Measurements from ENCODE around the gene RUNX1.

The RUNX1 gene

DNA sequence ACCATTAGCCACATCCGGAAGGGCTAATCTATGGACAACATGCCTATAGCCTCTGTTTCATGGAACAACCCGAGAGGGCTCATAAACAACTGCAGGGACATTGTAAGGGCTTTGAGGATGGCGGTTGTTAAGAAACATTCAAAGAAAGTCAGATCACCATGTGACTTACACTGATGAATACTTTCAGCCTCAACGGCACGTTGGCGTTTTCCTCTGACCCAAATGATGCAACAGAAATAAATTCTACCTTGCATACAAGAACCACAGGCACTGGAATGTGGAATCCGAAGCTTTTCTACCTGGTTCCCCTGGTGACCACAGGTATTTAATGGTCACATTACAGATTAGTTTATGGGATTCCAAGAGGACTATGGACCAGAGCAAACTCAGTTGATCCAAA, 273.3 kb downstream of the RUNX1 start:
- DNase-seq: no peak

DNA sequence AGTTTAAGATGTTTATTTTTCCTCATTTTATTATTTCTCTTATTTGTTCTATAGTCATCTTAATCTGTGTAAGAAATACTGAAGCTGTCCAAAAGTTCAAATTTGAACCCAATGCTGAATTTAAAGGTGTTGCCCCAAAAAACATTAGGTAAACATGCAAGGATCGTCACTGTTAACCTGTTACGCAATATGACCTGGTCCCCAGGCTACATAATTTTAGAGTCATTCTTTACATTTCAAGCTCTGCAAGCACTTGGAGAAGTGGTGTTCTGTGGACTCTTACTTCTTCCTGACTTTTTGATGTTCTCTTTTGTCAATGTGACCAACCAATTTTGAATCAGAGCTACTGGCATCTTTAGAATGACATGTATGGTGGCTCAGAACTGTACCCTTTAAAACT, 274.4 kb downstream of the RUNX1 start:
- DNase-seq: no peak

DNA sequence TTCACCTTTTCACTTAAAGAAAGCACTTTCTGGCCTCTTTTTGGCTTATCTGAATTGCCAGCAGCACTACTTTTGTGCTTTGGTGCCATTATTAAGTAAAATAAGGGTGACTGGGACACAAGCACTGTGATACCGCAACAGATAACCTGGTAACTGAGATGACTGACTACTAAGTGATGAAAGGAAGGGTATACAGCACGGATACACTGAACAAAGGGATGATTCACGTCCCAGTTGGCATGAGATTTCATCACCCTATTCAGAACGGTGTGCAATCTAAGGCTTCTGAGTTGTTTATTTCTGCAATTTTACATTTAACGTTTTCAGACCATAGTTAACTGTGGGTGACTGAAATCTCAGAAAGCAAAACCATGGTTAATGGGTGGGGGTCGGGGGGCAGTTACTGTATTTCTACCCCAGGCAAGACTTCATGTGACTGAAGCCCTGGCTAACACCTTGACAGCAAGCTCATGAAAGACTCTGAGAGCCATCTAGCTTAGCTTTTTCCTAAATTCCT, 277.5 kb downstream of the RUNX1 start:
- peak; percentile 13 to 17 for DNase-seq

DNA sequence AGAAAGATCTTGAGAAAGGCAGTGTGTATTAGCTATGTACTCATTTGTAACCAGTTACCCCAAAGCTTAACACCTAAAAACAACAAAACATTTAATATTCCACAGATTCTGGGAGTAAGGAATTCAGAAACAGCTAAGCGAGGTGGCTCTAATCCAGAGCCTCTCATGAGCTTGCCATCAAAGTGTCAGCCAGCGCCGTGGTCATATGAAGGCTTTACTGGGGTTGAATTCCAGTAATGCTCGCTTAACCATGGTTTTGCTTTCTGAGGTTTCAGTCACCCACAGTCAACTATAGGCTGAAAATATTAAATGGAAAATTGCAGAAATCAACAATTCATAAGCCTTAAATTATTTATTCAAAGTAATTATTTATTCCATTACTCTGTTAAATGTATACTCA, 278.5 kb downstream of the RUNX1 start:
- DNase-seq: no peak

DNA sequence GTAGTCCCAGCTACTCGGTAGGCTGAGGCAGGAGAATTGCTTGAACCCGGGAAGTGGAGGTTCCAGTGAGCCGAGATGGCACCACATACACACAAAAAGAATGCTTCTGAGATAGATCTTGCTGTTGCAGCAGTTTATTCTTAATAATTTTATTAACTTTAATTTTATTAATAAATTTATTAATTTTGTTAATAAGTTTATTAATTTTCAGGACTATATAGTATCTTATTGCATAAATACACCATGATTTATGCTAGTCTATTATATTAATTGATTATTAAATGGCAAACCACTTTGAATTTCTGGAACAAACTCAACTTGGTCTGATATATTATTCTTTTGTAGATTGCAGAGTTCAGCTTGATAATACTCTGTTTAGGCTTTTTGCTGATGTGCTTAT, 280.8 kb downstream of the RUNX1 start:
- DNase-seq: no peak

DNA sequence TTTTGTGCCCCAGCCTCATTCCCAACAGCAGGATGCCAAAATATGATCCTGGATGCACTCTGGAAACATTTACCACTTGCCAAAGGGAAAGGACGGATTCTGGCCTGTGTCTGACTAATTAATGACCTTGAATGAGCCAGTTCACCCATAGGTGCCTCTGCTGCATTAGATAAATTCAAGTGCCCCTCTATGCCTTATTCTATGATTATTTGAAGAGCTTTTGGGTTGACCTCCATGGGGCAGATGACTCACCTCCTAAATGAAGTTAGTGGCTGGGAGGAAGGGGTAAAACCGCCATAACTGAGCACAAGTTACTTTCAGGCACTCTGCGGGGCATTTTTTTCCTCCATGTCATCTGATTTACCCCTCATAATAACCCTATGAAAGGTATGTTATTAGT, 282.2 kb downstream of the RUNX1 start:
- DNase-seq: no peak

DNA sequence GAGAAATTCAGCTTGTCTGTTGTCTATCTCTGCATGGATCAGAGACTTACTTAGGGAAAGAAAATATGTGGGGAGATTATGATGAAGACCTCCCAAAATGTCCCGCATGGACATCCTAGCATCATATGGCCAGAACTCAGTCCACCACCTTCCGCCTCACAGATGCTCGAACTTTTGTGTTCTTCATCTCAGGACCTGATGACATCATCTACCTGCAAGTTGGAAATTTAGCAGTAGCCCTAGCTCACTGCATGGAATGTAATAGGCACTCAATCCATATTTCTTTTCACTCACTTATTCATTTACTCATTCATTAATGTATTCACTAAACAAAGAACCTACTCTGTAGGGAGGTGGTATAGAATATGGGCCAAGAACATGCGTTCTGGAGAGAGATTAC, 283.5 kb downstream of the RUNX1 start:
- no peak for DNase-seq

DNA sequence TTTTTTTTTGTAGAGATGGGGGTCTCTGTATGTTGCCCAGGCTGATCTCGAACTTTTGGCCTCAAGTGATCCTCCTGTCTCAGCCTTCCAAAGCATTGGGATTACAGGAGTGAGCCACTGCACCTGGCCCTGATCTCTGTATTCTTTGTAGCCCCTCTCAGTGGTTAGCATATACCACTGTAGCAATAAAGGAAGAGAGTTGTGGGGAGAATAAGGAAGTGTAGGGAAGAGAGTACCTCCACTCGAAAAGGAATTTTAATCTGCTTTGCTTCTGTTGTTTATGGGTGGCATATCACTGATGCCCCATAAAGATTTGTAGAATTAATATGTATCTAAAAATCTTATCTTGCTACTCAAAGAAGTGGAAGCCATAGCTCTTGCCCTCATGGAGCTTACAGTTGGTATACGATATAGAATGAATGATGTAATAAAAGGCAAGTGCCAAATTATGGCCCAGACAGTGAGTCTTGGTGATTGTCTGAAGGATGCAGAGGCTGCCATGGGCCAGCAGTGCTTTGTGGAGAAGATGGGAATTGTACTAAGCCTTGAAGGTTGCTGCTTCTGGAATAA, 284.3 kb downstream of the RUNX1 start:
- no peak for DNase-seq

DNA sequence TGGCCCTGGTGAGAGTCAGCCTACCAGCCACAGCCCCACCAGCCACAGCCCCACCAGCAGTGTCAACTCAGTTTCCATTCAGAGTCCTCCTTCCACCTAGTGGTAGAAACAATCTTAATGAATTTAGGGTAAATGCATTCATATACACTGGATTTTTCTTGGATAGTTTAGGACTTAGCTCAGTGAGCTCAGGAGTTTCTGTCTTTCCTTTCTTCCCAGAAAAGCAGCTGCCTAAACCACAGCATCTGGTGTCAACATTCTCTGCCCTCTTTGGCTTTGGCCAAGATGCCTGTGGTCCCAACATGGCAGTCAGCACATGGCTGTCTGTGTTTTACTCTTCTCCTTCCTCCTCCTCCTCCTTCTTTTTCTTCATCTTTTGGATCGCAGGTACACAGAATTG, 286.3 kb downstream of the RUNX1 start:
- no peak for DNase-seq

DNA sequence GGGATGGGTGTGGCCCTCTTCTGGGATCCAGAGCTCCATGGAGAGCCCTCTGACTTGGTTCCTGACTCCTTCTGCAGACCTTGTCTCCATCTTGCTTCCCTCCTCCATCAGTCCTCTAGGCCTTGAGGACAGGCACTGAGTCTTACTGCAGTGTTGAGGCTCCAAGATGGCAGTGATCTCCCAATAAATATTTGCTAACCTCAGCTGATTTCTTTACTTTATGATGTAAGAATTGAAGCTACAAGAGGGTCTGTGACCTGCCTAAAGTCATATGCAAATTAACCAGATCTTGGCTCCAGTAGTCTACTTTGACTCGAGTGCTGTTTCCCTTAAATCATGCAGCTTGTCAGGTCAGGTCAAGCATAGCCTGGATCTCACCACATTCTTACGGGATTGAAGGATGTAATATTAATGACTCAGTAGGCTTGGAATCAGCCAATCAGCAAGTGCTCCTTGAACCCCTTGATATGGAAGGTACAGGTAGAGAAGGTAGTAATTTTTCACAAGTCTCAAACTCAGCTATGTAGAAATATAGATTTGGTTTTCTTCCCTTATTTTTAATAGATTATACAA, 287.3 kb downstream of the RUNX1 start:
- DNase-seq: no peak

DNA sequence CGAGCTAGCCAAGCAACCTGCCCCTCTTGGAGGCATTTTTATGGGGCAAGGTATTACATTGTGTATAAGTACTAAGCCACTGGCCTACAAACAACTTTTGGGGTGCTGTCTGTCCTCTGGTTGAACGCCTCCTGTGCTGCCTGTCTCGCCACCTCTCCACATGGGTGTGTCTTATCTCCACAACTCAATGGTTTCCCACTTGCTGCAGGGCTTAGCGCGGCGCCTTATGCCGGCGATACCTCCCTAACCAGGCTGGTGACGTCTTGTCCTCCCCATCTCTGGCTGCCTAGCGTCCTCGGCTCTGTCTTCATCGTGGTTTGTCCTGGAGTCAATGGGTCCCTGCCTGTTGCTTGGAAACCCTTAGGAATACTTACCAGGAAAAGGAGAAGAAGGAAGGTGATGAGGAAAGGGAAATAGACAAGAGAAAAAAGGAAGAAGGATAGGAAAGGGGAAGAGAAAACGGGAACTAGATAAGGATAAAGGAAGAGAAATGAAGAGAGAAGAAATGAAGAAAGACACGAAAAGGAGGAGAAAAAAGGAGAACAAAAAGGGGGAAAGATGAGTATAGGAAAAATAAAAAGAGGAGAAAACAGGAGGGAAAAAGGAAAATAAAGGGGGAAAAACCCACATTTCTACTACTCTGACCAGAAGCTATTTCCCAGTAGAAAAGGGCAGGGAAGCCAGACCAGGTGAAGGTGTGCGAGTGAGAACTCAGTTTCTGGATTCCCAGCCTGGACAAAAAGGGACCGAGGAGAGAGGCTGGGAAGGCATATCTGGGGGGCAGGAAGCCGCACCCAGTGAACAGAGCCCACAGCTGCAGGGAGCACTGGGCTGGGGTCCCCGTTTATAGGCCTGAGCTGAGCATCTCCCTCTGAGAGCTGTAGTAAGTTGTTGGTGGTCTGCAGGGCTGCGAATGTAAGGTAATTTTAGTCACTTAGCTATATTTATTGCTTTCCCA, 294.1 kb downstream of the RUNX1 start:
- no peak for DNase-seq

DNA sequence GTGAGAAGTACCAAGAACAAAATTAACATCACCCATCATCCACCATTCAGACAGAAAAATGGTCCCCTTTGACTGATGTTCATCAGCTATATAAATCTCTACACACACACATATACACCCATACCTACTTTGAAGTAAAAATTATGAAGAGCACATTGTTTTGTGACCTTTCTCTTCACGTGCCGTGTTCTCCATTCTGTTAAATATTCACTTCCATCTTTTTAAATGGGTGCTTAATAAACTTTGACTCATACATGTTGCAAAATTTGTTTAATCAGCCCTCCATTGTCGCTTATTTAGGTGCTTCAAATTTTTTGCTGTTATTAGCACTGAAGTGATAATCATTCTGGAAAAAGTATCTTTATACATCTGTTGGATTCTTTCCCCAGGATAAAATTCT, 300.2 kb downstream of the RUNX1 start:
- no peak for DNase-seq

DNA sequence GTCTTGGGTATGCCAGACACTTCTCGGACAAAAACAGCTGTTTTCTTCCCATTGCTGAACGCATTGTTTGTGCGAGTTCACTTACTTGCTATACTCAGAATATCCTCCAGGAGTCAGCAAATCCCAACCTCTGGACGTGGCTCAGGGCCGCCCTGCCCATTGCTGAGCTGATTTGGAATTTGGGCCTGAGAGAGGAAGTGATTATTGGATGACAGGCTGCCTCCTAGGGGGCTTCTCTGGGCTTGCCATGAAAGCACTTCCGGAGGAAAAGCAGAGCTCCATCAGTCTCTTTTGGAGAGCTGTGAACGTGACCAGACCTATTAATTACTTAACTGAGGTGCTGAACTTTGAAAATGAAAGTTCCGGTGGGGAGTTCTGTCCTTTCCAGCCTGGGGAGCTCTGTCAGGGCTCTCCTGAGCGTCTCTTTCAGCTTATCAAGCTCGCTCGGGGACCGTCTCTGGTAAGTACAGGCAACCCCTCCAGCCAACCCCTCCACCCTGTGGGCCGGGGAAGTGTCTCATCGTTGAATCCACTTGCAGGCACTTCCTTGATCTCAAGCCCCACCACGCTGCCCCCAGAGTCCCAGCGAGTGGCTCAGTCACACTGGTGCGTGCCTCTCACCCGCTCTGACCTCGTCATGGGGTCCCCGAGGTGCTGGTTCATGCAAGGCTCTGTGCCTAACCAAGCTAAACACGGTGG, 303.4 kb downstream of the RUNX1 start:
- peak; percentile 84 to 87 for DNase-seq

DNA sequence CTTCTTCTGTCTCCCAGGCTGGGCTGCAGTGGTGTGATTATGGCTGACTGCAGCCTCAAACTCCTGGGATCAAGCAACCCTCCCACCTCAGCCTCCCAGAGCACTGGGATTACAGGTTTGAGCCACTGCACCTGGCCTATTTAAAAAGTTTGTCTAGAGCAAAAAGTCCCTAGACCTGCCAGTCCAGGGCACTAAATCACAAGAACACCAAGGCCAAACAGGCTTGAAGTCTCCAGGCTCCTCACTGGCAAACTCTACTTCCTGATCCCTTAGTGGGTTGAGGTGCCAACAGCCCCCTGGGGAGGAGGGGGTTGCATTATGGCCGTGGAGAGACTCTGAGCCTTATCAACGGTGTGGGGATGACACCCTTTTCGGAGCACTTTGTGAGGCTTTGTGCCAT, 304.3 kb downstream of the RUNX1 start:
- no peak for DNase-seq

DNA sequence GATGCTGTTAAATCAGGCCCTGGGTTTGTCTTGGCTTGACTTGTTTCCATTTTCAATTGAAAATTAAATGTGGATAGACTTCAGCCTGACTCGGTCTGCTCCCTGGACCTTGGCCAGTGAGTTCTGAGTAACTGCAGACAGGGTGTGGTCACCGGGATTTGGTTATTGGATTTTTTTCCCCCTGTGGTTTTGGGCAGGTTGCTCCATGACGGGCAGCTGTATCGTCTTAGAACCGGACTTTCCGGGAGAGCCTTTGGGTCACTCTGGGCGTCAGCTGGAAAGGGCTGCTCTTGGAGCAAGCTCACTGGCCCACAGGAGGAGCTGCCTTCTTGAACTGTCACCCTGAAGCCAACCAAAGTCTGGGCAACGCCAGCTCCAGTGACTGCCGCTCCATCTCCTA, 305.3 kb downstream of the RUNX1 start:
- no peak for DNase-seq

DNA sequence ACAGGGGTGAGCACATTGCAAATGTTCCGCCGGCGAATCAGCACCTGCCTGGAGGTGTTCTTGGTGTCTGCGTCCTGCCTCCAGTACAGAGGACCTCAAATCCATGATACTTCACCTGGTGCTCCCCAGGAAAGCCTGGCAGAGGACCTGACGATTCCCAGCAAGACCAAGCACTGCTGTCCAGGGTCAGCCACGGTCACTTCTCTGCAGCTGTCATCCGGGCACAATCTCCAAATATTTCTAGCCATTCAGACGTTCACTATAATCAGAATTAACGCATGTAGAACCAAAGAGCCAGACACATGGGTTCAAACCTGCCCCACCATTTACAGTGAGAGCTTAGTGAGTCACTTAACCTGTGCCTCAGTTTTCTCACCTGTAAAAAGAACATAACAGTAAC, 305.8 kb downstream of the RUNX1 start:
- DNase-seq: no peak

DNA sequence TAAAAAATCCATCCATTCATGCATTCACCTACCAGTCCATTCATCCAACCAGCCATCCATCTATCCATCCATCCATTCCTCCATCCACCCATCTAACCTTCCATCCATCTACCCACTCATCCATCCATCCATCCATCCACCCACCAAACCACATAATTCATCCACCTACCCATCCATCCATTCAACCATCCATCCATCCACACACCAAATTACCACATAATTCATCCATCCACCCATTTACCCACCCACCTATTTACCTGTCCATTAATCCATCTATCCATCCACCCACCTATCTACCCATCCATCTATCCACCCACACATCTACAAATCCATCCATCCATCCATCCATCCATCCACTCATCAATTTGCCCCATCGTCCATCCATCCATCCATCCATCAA, 308.9 kb downstream of the RUNX1 start:
- no peak for DNase-seq
